Activated naive CD8-positive, alpha-beta T cell treated with anti-CD3 and anti-CD28 coated beads, Interleukin-2, amount 10 ng/mL, durations not matched to agents 7 days and 5 days (primary cell): ENCODE measurements around the gene C19orf12. TPM values are rescaled to one million over a fixed set of nuclear protein-coding genes. Genes with fewer than 3 reads are reported as not detected.
"Not testable (repeated sequence)": the region's sequence is repeated elsewhere in the genome, so short reads cannot be mapped to it uniquely, and the experiment has no call there.

ENCODE experiments used
- ATAC-seq: fragments of 150-1000 bp; cut with Tn5 transposase; one replicate; pipeline ENCODE4 v1.10.0; 2021; ENCODE audit warnings: low read depth, moderate library complexity
- POLR2A ChIA-PET: fragments of 350-600 bp; sonication (Branson Sonifier 250); formaldehyde crosslinking; loops from one replicate; lab custom pipeline; 2021; ENCODE audit warnings: antibody characterized with exemption; lab: Charles Lee
- DNase-seq: peaks from one replicate; pipeline ENCODE4 v3.0.0; 2021
- H3K27ac Mint-ChIP-seq: one replicate; pipeline ENCODE4 v1.8.0; 2022; ENCODE audit warnings: mild to moderate bottlenecking, mixed read lengths
- H3K27me3 Mint-ChIP-seq: one replicate; pipeline ENCODE4 v1.8.0; 2022; ENCODE audit warnings: mild to moderate bottlenecking, moderate library complexity, mixed read lengths
- H3K36me3 Mint-ChIP-seq: one replicate; pipeline ENCODE4 v1.8.0; 2021; ENCODE audit warnings: mild to moderate bottlenecking, mixed read lengths
- H3K4me1 Mint-ChIP-seq: one replicate; pipeline ENCODE4 v1.8.0; 2021; ENCODE audit warnings: mixed read lengths
- H3K4me3 Mint-ChIP-seq: one replicate; pipeline ENCODE4 v1.8.0; 2022; ENCODE audit warnings: mild to moderate bottlenecking, moderate library complexity, mixed read lengths
- H3K9me3 Mint-ChIP-seq: one replicate; pipeline ENCODE4 v1.8.0; 2021; ENCODE audit warnings: mixed read lengths
- total RNA-seq, 2 experiments: library from RNA; stranded (reverse); gene quantifications; one replicate each; pipeline ENCODE4 v1.2.3, GENCODE V29; 2021

C19orf12 gene
- total RNA-seq, 2 experiments from 2014 or later, result 31.8 to 38.2 TPM

DNA sequence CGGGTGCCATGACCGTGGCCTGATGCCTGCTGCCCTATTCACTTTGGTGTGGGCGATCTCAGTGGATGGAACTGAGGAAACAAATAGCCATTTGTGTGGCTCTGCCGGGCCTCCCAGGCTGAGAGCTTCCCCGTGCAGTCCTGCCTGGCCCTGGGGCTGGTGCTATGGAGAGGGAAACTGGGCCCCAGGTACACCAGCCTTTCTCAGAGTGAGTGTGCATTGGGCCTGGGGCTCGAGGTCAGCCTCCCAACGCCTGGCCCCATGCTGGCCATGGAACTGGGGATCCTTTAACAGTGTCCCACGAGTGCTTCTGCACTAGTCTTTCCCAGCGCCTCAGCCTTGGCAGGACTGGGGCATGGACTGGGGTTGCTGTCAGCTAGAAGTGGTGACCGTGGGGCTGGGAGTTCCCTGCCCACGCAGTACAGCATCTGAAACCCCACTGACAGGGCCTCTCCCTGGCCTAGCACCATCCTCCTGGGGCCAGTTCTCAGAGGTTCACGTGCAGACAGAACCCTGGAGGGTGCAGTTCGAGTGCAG, 39.3 kb downstream of the C19orf12 start:
- DNase-seq, result peak; percentile 26
- no peaks in the 10 kb centered on the region for H3K27me3 Mint-ChIP-seq
- no peaks in the 10 kb centered on the region for H3K9me3 Mint-ChIP-seq
- H3K27ac Mint-ChIP-seq, result no peak overlapping the region
- no peak for ATAC-seq
- peaks cover 49% of the 10 kb centered on the region for H3K4me1 Mint-ChIP-seq
- POLR2A ChIA-PET, result interaction anchor here (2.0 to 6.5 kb wide), 2 partner anchors 9 to 38 kb away, joined by 5 to 67 read pairs; partner anchors contain the start of genes C19orf12 and PLEKHF1
- H3K36me3 Mint-ChIP-seq, result peaks cover 19% of the 10 kb centered on the region
- no peak overlapping the region for H3K4me3 Mint-ChIP-seq

DNA sequence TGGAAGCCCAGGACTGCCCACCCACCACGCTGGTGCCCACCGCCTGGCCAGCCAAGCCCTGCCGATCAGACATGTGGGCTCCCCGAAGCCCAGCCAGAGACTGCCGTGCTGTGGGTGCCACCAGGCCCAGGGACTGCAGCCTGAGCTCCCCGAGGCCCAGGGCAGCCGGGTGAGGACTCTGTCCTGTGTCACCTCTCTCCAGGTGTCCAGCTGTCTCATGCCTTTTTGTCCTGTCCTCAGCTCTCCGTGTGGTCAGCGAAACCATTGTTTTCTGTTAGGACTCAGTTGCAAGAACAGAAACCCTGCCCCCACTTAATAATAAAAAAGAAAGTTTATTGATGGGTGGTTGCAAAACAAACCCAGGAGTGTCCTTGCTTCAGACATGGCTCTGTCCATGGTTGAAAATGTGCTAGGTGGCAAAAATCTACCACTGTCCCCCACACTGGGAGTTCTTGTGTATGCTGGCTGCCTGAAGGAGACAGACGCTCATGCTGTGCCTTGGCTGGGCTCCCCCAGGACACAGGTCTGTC, 39.9 kb downstream of the C19orf12 start:
- peak; percentile 26 for DNase-seq
- Mint-ChIP-seq H3K27me3 (no peaks in the 10 kb centered on the region), H3K9me3 (no peaks in the 10 kb centered on the region), H3K4me3 (no peak overlapping the region), H3K27ac (no peak overlapping the region), H3K36me3 (peaks cover 24% of the 10 kb centered on the region), H3K4me1 (peaks cover 52% of the 10 kb centered on the region)
- no peak for ATAC-seq
- POLR2A ChIA-PET, result interaction anchor here (2.2 kb wide), 1 partner anchor 10 kb away, joined by 5 read pairs; the partner anchor contains the start of gene PLEKHF1

DNA sequence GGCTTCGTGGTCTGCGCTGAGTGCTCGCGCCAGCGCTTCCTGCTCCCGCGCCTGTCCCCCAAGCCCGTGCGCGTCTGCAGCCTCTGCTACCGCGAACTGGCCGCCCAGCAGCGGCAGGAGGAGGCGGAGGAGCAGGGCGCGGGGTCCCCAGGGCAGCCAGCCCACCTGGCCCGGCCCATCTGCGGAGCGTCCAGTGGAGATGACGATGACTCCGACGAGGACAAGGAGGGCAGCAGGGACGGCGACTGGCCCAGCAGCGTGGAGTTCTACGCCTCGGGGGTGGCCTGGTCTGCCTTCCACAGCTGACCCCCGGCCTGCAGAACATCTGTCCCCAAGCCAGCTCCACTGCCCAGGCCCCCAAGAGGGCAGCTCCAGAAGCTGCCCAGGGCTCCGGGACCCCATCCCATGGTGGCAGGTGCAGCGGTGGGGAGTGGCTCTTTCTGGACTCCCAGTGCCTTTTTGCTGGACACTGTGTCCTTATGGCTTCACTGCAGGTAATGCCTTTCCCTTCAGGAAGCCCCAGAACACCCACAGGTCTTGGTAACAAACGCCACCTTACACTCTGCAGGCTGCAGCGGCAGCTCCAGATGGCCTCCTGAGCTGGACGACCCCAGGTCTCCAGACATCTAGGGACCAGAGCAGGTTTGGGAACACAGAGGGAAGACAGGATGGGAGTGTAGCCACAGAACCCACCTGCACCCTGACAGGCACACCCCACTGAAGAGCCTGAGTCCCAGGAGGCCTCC, 40.5 kb downstream of the C19orf12 start:
- POLR2A ChIA-PET, result interaction anchor here (2.2 kb wide), 1 partner anchor 9 kb away, joined by 5 read pairs; the partner anchor contains the start of gene PLEKHF1
- no peak overlapping the region for H3K27ac Mint-ChIP-seq
- H3K4me3 Mint-ChIP-seq, result no peak overlapping the region
- ATAC-seq (no peak), DNase-seq (peak; percentile 23)
- H3K27me3 Mint-ChIP-seq, result no peaks in the 10 kb centered on the region
- H3K36me3 Mint-ChIP-seq, result peaks cover 30% of the 10 kb centered on the region
- peaks cover 52% of the 10 kb centered on the region for H3K4me1 Mint-ChIP-seq
- H3K9me3 Mint-ChIP-seq, result no peaks in the 10 kb centered on the region

DNA sequence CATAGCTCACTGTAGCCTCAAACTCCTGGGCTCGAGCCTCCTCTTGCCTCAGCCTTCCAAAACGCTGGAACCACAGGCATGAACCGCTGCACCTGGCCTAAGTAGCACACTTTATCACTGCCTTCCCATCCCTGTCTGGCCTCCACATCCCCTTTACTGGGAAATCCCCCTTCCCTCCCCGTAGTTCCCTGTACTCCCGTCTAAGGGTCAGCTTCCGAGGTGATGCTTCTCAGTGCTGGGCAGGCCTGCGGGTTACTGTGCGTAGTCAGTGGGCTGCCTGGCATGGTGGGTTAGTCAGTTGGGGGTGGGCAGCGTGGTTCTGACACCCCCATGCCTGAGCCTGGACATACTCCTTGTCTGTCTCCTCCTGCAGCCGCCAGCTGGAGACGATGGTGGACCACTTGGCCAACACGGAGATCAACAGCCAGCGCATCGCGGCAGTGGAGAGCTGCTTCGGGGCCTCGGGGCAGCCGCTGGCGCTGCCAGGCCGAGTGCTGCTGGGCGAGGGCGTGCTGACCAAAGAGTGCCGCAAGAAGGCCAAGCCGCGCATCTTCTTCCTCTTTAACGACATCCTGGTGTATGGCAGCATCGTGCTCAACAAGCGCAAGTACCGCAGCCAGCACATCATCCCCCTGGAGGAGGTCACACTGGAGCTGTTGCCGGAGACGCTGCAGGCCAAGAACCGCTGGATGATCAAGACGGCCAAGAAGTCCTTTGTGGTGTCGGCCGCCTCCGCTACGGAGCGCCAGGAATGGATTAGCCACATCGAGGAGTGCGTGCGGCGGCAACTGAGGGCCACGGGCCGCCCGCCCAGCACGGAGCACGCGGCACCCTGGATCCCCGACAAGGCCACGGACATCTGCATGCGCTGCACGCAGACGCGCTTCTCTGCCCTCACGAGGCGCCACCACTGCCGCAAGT, 41.4 kb downstream of the C19orf12 start:
- H3K4me3 Mint-ChIP-seq, result peak overlapping the region; percentile 78
- POLR2A ChIA-PET, result interaction anchor here (1.2 to 2.8 kb wide), 5 partner anchors 8 to 67 kb away, joined by 4 to 42 read pairs (median 10); partner anchors contain the start of genes C19orf12, PLEKHF1 and POP4
- H3K27ac Mint-ChIP-seq, result peak overlapping the region; percentile 94
- DNase-seq (peak; percentile 28), ATAC-seq (no peak)
- H3K9me3 Mint-ChIP-seq, result no peaks in the 10 kb centered on the region
- no peaks in the 10 kb centered on the region for H3K27me3 Mint-ChIP-seq
- peaks cover 32% of the 10 kb centered on the region for H3K36me3 Mint-ChIP-seq
- H3K4me1 Mint-ChIP-seq, result peaks cover 59% of the 10 kb centered on the region

DNA sequence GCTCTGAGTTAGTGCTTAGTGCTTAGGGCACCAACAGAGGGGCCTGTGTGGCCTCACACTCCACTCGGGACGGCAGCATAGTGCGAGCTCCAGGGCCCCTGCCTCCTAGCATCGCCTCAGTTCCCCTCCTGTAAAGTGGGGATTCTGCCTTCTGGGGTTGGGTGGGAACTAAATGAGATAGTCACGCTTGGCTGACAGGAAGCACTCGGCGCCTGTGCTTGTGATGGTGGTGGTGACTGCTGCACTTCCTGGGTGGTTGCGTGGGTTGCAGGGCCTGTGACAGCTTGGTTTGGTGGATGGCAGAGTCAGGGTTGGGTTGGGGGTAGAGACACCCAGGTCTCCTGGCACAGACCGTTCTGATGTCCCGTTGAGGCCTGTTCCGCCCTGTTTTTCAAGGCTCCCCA, 42.1 kb downstream of the C19orf12 start:
- Mint-ChIP-seq H3K27ac (peak overlapping the region; percentile 94), H3K9me3 (no peaks in the 10 kb centered on the region), H3K4me1 (peaks cover 67% of the 10 kb centered on the region), H3K27me3 (no peaks in the 10 kb centered on the region), H3K36me3 (peaks cover 30% of the 10 kb centered on the region), H3K4me3 (peak overlapping the region; percentile 78)
- DNase-seq (peak; percentile 77), ATAC-seq (peak; percentile 70)
- POLR2A ChIA-PET, result interaction anchor here (1.2 to 2.8 kb wide), 6 partner anchors 7 to 66 kb away, joined by 4 to 42 read pairs (median 12); partner anchors contain the start of genes C19orf12, PLEKHF1 and POP4

DNA sequence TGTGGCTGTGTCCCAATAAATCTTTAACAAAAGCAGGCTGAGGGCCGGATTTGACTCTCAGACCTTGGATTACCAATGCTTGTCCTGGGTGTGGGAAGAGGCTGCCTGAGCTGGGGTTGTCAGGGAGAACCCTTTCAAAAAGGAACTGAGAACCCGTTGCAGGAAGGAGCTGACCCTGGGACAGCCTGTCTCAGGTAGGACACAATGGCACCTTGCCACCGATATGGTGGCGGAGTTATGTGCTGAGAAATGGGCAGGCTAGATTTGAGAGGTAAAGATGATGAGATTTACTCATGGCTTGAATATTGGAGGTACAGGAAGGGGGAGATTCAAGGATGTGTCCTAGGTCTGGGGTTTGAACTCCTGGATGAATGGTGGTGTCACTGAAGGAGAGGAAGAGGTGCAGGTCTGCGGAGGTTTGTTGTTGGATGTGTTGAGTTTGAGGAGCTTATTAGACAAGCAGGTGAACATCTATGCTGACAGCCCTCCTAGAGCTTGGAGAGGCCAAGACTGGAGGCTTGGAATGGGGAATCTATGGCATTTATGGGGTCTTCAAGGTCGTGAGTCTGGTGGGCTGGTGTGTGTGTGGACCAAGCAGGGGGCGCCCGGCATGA, 42.6 kb downstream of the C19orf12 start:
- Mint-ChIP-seq H3K4me1 (peaks cover 71% of the 10 kb centered on the region), H3K9me3 (no peaks in the 10 kb centered on the region), H3K4me3 (peak overlapping the region; percentile 78), H3K27ac (peak overlapping the region; percentile 94), H3K27me3 (no peaks in the 10 kb centered on the region), H3K36me3 (peaks cover 32% of the 10 kb centered on the region)
- DNase-seq (peak; percentile 35), ATAC-seq (no peak)
- POLR2A ChIA-PET, result interaction anchor here (1.2 to 2.8 kb wide), 8 partner anchors 9 to 66 kb away, joined by 4 to 42 read pairs (median 9); partner anchors contain the start of genes C19orf12 and POP4

DNA sequence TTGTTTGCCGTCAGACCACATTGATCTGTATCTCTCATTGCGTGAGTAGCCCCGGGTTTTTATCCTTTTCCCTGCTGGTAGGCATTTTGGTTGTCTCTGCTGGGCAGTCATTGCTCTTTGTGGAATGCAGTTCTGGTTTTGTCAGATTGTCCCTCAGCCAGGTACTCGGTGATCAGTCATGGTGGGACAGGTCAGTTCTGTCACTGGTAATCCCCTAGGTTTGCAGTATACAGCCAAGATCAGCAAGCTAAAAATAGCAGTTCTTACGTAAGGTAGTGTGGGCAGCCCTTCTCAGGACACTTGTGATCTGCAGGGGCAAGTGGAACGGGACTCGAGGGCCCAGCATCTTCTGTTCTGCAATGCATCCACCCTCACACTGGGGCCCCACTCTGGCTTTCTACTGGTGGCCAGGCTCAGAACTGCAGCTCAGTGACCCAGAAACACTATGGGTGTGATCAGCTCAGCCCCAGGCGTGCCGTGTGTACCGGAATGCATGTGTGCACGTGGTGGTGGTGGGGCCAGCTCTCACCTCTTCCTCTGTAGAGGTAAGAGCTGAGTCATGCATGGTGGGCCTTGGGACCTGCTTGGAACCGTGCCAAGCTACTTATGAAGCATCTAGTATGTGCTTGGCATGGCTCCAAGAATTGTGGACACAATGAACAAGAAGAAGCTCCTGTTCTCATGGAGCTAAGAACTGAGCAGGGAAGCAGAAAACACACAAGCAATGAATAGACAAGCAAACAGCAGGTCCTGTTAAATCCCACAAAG, 43.5 kb downstream of the C19orf12 start:
- DNase-seq (peak; percentile 76), ATAC-seq (peak; percentile 69)
- Mint-ChIP-seq H3K4me3 (peak overlapping the region; percentile 78), H3K36me3 (peaks cover 37% of the 10 kb centered on the region), H3K4me1 (peaks cover 70% of the 10 kb centered on the region), H3K27me3 (no peaks in the 10 kb centered on the region), H3K27ac (peak overlapping the region; percentile 94), H3K9me3 (no peaks in the 10 kb centered on the region)
- POLR2A ChIA-PET, result interaction anchor here (0.9 to 2.8 kb wide), 8 partner anchors 8 to 165 kb away, joined by 3 to 42 read pairs (median 6); partner anchors contain the start of genes C19orf12 and POP4

DNA sequence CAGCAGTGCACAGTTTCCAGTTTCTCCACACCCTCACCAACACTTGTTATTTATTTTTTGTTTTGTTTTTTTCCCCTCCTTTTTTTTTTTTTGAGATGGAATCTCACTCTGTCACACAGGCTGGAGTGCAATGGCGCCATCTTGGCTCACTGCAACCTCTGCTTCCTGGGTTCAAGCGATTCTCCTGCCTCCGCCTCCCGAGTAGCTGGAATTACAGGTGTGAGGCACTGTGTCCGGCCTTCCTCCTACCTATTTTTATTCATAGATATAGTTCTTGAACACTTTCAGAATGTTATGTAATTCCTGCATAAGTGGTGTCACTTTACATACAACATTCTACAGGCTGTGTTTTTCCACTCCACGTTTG, 44.1 kb downstream of the C19orf12 start:
- POLR2A ChIA-PET, result interaction anchor here (1.2 to 2.8 kb wide), 7 partner anchors 8 to 65 kb away, joined by 4 to 42 read pairs (median 8); partner anchors contain the start of genes C19orf12 and POP4
- H3K27ac Mint-ChIP-seq, result peak overlapping the region; percentile 94
- ATAC-seq, H3K9me3 Mint-ChIP-seq, H3K27me3 Mint-ChIP-seq: not testable (repeated sequence)
- H3K4me1 Mint-ChIP-seq, result peaks cover 67% of the 10 kb centered on the region
- H3K36me3 Mint-ChIP-seq, result peaks cover 36% of the 10 kb centered on the region
- H3K4me3 Mint-ChIP-seq, result peak overlapping the region; percentile 78
- DNase-seq, result peak; percentile 14

DNA sequence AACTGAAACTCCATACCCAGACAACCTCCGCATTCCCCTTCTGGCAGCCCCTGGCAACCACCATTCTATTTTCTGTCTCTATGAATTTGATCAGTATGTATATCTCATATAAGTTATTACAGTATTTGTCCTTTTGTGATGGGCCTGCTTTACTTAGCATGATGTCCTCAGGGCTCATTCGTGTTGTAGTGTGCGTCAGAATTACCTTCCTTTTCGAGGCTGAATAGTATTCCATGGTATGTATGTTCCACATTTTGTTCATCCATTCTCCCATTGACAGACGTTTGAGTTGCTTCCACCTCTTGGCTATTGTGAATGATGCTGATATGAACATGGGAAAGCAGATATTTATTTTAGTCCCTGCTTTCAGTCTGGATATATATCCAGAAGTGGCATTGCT, 44.8 kb downstream of the C19orf12 start:
- Mint-ChIP-seq H3K27ac (peak overlapping the region; percentile 64), H3K4me3 (peak overlapping the region; percentile 89), H3K4me1 (peaks cover 67% of the 10 kb centered on the region), H3K9me3 (no peaks in the 10 kb centered on the region), H3K36me3 (peaks cover 36% of the 10 kb centered on the region), H3K27me3 (no peaks in the 10 kb centered on the region)
- DNase-seq (no peak), ATAC-seq (no peak)
- POLR2A ChIA-PET, result no interaction called here

DNA sequence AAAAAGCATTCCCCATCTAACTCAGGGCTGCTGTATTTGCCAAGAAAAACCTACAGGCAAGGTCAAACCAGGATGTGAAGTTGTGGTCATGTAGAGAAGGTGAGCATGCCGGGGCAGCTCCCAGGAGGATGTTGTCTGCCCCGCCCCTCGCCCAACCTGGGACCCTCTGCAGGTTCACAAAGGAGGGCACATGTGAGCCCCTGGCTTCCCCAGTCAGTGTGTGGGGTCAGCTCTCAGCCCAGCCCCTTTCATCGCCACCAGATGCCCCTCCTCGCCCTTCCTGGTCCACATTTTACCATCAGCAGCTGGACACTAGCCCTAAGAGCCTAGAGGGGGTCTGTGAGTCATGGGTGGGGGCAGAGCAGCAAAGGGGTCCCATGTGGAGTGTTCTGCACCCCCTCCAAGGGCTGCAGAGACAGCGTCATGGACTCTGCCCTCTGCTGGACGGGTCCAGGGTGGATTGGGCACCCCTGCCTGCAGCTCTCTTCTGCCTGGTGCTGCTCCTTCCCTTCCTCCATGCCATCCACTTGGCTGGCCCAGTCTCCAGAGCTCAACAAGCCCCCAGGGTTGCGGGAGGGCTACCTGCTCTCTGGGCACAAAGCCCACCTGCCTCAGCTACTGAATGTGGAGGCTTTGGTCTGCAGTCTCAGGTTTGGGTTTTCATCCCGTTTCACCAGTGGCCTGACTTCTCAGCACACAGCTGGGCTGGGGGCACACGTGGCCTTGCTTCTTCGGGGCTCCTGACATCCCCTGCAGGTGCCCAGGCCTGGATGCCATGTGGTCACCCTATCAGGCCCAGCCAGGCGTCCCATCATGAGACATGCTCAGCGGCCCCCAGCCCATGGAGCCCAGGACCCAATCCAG, 46.1 kb downstream of the C19orf12 start:
- no peaks in the 10 kb centered on the region for H3K9me3 Mint-ChIP-seq
- peak overlapping the region; percentile 88 for H3K27ac Mint-ChIP-seq
- H3K4me1 Mint-ChIP-seq, result peaks cover 75% of the 10 kb centered on the region
- POLR2A ChIA-PET, result interaction anchor here (1.3 to 6.9 kb wide), 8 partner anchors 10 to 62 kb away, joined by 4 to 72 read pairs (median 34); partner anchors contain the start of genes C19orf12 and POP4
- ATAC-seq (no peak), DNase-seq (peak; percentile 44)
- H3K27me3 Mint-ChIP-seq, result no peaks in the 10 kb centered on the region
- peaks cover 36% of the 10 kb centered on the region for H3K36me3 Mint-ChIP-seq
- peak overlapping the region; percentile 89 for H3K4me3 Mint-ChIP-seq

DNA sequence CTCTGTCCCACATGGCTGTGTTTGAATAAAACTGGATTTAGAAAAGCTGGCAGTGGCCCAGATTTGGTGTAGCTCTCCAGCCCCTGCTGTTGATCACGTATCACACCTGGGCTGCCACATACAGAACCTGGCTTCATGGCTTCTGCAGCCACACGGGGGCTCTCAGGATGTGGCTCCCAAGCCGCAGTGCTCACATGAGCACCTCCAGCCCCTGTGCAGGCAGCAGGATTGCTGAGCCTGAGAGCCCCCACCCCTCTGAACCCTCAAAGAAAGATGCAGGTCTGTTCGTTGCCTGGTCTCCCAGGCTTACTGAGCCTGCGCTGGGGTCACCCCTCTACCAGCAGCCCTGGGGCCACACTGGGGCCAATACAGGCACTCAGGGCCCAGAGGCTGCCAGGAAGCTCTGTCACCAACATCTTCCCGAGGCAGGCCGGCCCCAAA, 47.1 kb downstream of the C19orf12 start:
- H3K27ac Mint-ChIP-seq, result peak overlapping the region; percentile 88
- peaks cover 71% of the 10 kb centered on the region for H3K4me1 Mint-ChIP-seq
- H3K4me3 Mint-ChIP-seq, result peak overlapping the region; percentile 89
- no peaks in the 10 kb centered on the region for H3K27me3 Mint-ChIP-seq
- POLR2A ChIA-PET, result interaction anchor here (1.3 to 6.9 kb wide), 8 partner anchors 11 to 61 kb away, joined by 4 to 72 read pairs (median 34); partner anchors contain the start of genes C19orf12 and POP4
- no peaks in the 10 kb centered on the region for H3K9me3 Mint-ChIP-seq
- ATAC-seq (peak; percentile 34), DNase-seq (peak; percentile 76)
- H3K36me3 Mint-ChIP-seq, result peaks cover 33% of the 10 kb centered on the region
